ENCODE data around the gene TMEM91. TPM values are rescaled to one million over a fixed set of nuclear protein-coding genes. Genes with fewer than 3 reads are reported as not detected.
A peak's percentile ranks its signal among the peaks of the same experiment; 100 is the strongest.
"Not testable (repeated sequence)": the region's sequence is repeated elsewhere in the genome, so short reads cannot be mapped to it uniquely, and the experiment has no call there.

TMEM91 gene
- total RNA-seq, 1 experiment from 2014 or later: 1.2 TPM

GRCh38 chr19:41407271-41407670, 30.9 kb downstream of the TMEM91 start:
- in situ Hi-C loops (cut with HindIII; ENCODE audit: low sequenced_read_pairs): no loop called here
- DNase-seq (ENCODE audit: low spot score): no peak

- DNase-seq (ENCODE audit: low spot score): no peak
Observed at GRCh38 chr19:41408256-41408655, 31.9 kb downstream of the TMEM91 start.

DNA sequence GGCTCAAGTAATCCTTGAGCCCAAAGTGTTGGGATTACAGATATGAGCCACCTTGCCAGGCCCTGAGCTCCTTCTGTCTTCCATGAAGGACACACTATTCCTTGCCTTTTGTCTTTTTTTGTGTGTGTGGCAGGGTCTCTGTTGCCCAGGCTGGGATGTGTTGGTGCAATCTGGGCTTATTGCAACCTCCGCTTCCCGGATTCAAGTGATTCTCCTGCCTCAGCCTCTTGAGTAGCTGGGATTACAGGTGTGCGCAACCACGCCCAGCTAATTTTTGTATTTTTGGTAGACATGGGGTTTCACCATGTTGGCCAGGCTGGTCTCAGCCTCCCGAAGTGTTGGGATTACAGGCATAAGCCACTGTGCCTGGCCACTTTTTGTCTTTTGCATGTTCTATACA, 32.5 kb downstream of the TMEM91 start:
- in situ Hi-C loops (cut with HindIII; ENCODE audit: low sequenced_read_pairs): not testable (repeated sequence)

More at GRCh38 chr19:41408256-41408655, 31.9 kb downstream of the TMEM91 start:
- in situ Hi-C loops (cut with HindIII; ENCODE audit: low sequenced_read_pairs): no loop called here

DNA sequence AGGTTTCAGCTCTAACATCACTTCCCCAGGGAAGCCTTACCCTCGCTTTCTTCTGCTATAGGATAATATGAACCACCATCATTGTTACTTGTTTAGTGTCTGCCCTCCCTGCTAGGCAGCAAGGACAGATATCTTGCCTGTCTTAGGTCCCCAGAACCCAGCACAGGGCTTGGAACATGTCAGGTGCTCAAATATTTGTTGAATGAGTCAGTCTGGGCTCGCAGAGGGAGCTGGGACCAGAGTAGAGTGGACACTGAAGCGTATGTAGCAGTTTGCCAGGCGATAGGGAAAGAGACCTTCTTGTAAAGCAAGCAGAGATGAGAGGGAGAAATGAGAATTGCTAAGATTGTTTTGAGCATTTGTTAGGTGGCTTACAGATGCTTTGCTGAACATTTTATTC, 33.0 kb downstream of the TMEM91 start:
- in situ Hi-C loops (cut with HindIII; ENCODE audit: low sequenced_read_pairs): no loop called here

More for the DNA sequence above, 32.5 kb downstream of the TMEM91 start:
- DNase-seq (ENCODE audit: low spot score): not testable (repeated sequence)

GRCh38 chr19:41410336-41411054, 34.2 kb downstream of the TMEM91 start:
- in situ Hi-C loops (cut with HindIII; ENCODE audit: low sequenced_read_pairs): no loop called here
- DNase-seq (ENCODE audit: low spot score): no peak

More for the DNA sequence above, 33.0 kb downstream of the TMEM91 start:
- no peak for DNase-seq (ENCODE audit: low spot score)

DNA sequence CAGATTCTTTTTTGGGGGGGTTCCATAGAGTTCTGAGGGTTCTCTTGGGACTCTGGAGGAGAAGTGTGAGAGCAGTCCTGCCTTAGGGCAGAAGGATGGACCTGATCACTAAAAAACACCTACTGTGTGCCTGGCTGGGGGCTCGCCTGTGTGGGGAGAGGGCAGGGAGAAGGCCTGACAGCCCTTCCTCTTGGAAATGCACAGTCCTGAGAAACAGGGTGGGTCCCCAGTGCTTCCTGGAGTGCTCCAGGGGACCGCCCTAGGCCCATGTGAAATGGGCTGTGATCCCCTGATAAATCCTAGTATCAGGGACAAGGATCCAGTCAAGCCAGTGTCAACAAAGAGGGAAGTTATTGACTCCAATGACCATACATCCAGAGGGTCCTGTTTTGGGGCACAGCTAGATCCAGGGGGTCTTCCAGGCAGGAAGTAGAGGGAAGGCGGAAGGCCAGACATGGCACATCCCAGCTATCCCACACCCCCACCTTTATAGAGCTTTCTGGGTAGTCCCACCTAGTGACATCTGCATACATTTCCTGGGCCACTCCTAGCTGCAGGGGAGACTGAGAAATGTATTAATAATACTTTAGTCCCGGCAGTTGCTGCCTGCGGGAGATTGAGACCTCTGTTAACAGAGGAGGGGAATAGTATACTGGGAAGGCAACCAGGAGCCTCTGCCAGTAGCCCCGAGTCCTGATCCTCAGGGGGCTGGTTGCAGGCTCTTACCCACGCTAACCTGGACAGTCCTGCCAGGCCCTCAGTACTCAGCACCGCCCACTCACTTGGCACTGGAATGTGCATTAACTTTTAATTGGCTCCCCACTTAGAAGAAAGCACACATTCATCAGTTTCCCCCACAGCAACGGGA, 35.0 kb downstream of the TMEM91 start:
- no peak for DNase-seq (ENCODE audit: low spot score)
- in situ Hi-C loops (cut with HindIII; ENCODE audit: low sequenced_read_pairs): no loop called here

DNA sequence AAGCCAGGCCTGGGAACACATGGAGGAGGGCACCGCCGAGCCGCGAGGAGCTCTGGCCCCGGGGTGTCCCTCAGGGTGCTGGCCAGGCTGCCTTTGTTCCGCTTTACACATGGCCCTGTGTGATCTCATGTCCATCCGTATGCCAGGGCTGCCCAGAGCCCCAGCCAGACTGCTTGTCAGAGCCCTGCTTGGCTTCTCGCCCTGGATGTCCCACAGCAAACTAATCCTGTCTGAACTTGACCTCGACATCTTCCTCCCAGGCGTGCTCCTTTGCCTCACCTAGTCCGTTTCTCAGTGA, 35.6 kb downstream of the TMEM91 start:
- in situ Hi-C loops (cut with HindIII; ENCODE audit: low sequenced_read_pairs): no loop called here
- DNase-seq (ENCODE audit: low spot score): peak; percentile 65

- in situ Hi-C loops (cut with HindIII; ENCODE audit: low sequenced_read_pairs): no loop called here
- DNase-seq (ENCODE audit: low spot score): no peak
Observed at GRCh38 chr19:41412953-41413352, 36.6 kb downstream of the TMEM91 start.

GRCh38 chr19:41413947-41414346, 37.6 kb downstream of the TMEM91 start:
- in situ Hi-C loops (cut with HindIII; ENCODE audit: low sequenced_read_pairs): no loop called here
- DNase-seq (ENCODE audit: low spot score): no peak

DNA sequence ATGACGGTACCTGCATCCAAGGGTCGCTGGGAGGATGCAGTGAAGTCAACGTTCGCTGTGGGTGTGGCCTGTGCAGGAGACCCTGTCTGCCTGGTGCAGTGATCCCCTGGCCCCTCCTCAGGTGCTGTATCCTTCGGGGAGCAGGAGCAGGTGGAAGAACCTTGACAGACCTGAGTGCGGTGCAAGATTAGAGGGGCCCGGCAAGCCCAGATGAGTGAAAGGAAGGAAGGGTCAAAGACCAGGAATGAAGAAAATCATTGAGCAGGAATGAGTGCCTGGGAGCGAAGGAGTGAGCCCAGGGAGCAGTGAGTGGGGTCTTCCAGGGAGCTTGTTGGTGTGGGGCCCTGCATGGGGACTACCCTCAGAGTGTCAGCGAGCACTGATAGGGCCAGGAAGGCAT, 38.1 kb downstream of the TMEM91 start:
- in situ Hi-C loops (cut with HindIII; ENCODE audit: low sequenced_read_pairs): no loop called here
- no peak for DNase-seq (ENCODE audit: low spot score)

- DNase-seq (ENCODE audit: low spot score): no peak
- in situ Hi-C loops (cut with HindIII; ENCODE audit: low sequenced_read_pairs): no loop called here
Observed at GRCh38 chr19:41415154-41415571, 38.8 kb downstream of the TMEM91 start.

- DNase-seq (ENCODE audit: low spot score): no peak
- in situ Hi-C loops (cut with HindIII; ENCODE audit: low sequenced_read_pairs): no loop called here
Observed at GRCh38 chr19:41416194-41416674, 39.9 kb downstream of the TMEM91 start.

DNA sequence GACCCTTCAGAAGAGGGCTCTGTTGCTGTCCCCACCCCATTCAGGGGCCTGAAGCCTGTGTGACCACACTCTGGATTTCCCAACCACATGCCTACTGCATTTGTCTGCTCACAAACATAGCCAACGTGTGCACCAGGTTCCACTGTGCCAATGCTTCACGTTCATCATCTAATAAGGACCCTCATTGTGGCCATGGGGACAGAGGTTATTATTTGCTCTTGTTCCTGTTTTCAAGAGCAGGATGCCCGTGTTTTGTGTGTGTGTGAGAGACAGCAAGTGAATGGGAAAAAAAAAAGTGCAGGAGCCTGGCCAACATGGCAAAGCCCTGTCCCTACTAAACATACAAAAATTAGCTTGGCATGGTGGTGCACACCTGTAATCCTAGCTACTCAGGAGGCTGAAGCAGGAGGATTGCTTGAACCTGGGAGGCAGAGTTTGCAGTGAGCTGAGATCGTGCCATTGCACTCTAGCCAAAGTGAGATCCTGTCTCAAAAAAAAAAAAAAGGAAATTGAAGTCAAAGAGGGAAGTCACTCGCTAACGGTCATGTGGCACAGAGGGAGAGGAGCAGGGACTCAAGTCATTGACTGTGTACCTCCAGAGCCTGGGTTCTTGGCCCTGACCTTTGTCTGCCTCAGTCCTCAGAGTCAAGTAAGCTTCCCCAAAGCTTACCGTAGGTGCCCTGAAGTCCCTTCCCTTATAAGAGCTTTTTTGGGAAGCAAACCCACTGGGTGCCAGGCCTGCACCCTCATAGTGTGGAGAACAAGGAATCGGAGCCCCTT, 44.0 kb downstream of the TMEM91 start:
- no peak for DNase-seq (ENCODE audit: low spot score)
- in situ Hi-C loops (cut with HindIII; ENCODE audit: low sequenced_read_pairs): no loop called here

DNA sequence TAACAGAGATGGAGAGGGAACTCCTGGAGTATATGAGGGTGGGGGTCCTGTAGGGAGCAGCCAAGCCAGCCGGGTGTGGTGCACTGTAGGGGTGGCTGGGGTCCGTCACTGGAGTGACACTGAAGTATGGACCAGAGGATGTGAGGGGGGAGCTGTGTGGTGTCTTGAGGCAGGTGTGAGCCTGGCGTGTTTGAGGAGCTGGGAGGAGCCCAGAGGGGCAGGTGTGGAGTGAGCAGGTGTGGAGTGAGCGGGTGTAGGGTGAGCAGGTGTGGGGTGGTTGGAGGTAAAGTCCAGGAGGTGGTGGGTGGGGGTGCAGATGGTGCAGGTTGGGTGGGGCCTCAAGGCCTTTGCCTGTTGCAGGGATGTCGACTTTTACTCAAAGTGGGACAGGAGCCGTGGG, 45.0 kb downstream of the TMEM91 start:
- in situ Hi-C loops (cut with HindIII; ENCODE audit: low sequenced_read_pairs): no loop called here

DNA sequence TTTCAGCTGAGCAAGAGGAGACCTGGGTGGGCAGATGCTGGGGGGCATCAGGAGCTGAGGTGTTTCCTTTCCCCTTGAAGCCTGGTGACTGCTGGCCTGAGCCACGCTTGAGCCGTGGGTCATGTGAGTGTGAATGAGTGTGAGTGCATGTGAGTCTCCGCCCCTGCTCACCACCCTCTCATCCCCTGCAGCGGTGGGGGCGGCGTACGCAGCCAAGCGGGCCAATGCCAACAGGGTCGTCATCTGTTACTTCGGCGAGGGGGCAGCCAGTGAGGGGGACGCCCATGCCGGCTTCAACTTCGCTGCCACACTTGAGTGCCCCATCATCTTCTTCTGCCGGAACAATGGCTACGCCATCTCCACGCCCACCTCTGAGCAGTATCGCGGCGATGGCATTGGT, 45.6 kb downstream of the TMEM91 start:
- in situ Hi-C loops (cut with HindIII; ENCODE audit: low sequenced_read_pairs): no loop called here
- no peak for DNase-seq (ENCODE audit: low spot score)

More for the DNA sequence above, 45.0 kb downstream of the TMEM91 start:
- DNase-seq (ENCODE audit: low spot score): no peak

DNA sequence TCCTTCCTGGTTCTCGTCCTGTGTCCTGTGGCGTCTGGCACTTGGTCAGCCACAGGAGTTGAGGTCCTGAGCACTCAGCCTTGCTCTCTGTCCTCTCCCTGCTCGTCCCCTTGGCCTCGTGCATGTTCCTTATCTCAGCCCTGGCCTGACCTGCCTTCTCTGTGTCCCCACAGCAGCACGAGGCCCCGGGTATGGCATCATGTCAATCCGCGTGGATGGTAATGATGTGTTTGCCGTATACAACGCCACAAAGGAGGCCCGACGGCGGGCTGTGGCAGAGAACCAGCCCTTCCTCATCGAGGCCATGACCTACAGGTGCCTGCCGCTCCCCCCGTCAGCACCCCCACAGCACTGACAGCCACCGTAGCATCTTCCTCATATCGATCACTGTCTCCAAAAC, 46.1 kb downstream of the TMEM91 start:
- in situ Hi-C loops (cut with HindIII; ENCODE audit: low sequenced_read_pairs): no loop called here
- no peak for DNase-seq (ENCODE audit: low spot score)

GRCh38 chr19:41422955-41423354, 46.6 kb downstream of the TMEM91 start:
- in situ Hi-C loops (cut with HindIII; ENCODE audit: low sequenced_read_pairs): no loop called here
- DNase-seq (ENCODE audit: low spot score): no peak

GRCh38 chr19:41424335-41425173, 48.2 kb downstream of the TMEM91 start:
- in situ Hi-C loops (cut with HindIII; ENCODE audit: low sequenced_read_pairs): no loop called here
- no peak for DNase-seq (ENCODE audit: low spot score)

All from G401 (cell line).